HG03460 (cell line): ENCODE measurements around the gene APPL2.
"Not testable (repeated sequence)": the region's sequence is repeated elsewhere in the genome, so short reads cannot be mapped to it uniquely, and the experiment has no call there.

Source experiments
- ATAC-seq: cut with Tn5 transposase; IDR thresholded peaks from one replicate; pipeline ENCODE4 v1.9.1; 2021; ENCODE audit not compliant: unreplicated experiment

The APPL2 gene

DNA sequence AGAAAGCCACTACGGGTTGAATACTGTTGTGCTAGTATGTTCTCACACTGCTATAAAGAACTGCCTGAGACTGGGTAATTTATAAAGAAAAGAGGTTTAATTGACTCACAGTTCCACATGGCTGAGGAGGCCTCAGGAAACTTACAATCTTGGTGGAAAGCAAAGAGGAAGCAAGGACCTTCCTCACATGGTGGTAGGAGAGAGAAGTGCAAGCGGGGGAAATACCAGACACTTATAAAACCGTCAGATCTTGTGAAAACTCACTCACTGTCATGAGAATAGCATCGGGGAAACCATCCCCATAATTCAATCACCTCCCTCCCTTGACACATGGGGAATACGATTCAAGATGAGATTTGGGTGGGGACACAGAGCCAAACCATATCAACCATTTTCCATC is 20.5 kb upstream of the APPL2 start:
- ATAC-seq: not testable (repeated sequence)

DNA sequence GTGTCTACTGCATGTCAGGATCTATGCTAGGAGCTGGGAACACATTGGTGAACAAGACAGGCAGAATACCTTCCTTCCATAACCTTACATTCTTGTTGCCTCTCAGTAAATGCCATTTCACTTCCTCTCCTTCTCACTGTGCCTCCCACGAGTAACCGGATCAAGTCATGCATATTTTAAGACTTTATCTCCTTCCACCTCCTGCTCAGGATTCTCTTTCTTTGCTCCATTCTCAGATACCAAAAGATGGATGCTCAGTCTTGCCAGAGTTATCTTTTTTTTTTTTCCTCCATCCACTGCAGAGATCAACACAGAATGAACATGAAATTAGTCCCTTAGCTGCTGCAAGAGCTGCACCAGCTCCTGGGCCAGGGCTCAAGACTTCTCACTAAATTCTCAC is 20.0 kb upstream of the APPL2 start:
- ATAC-seq: no peak

DNA sequence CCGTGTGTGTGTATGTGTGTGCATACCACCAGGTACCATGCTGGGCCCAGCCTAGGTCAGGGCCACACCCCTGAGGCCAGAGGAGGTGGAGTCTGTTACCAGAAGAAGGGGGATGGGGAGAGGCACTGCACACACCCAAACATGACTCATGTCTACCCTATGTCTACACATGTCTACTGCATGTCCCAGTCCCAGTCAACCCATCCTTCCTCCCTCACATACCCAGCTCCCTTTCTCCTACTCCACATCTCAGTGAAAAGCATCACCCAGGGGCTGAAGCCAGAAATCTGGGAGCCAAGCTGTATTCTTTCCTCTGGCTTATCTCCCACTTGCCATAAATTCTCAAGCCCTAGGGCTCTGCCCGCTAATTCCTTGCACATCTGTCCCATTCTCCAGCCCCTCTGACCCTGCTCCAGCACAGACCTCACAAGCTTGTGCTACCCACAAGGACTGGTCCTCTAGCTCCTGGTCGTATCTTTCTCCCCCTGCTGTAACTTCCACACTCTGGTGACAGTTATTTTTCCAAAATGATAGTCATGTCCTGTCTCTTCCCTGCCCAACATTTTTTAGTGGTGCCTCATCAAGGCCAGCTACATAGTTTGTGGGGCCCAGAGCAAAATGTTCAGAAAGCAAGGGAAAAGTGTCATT is 18.0 kb upstream of the APPL2 start:
- ATAC-seq: no peak

DNA sequence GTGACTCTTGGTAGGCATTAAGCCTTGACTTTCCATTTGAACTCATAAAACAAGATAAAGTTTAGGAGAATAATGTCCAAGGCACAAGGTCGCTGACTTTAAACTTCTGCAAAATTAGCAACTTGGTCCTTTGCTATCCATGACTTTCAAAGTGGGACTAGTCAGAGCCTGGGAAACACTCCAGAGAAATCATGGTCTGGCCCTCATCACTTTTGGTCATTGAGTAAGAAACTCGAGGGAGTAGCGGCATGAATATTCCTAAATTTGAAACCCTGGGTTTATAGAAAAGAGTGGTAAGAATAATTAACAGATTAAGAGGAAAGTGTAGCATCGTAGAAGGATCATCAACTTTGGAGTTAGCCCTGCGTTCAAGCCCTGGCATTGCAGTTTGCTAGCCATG is 16.9 kb upstream of the APPL2 start:
- no peak for ATAC-seq

DNA sequence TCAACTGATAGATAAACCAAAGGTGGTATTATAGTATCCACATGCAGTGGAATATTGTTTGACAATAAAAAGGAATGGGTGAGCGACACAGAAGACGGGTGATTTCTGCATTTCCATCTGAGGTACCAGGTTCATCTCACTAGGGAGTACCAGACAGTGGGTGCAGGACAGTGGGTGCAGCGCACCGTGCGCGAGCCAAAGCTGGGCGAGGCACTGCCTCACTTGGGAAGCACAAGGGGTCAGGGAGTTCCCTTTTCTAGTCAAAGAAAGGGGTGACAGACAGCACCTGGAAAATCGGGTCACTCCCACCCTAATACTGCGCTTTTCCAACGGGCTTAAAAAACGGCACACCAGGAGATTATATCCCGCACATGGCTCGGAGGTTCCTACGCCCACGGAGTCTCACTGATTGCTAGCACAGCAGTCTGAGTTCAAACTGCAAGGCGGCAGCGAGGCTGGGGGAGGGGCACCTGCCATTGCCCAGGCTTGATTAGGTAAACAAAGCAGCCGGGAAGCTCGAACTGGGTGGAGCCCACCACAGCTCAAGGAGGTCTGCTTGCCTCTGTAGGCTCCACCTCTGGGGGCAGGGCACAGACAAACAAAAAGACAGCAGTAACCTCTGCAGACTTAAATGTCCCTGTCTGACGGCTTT is 9.9 kb upstream of the APPL2 start:
- ATAC-seq: not testable (repeated sequence)

DNA sequence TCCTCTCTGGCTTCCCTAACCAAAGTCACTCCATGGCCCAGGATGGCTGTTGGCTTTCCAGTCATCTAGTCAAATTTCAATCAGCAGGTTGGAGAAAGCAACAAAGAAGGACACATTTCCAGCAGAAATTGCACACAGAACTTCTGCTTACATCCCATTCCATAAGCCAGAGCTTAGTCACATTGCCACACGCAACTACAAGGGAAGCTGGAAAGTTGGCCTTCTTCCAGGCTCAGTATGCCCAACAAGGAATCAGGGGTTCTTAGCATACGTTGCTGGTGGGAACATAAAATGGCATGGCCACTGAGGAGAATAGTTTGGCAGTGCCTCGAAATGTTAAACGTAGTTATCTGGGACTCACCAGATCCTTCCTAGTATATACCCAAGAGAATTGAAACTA is 9.3 kb upstream of the APPL2 start:
- ATAC-seq: no peak

DNA sequence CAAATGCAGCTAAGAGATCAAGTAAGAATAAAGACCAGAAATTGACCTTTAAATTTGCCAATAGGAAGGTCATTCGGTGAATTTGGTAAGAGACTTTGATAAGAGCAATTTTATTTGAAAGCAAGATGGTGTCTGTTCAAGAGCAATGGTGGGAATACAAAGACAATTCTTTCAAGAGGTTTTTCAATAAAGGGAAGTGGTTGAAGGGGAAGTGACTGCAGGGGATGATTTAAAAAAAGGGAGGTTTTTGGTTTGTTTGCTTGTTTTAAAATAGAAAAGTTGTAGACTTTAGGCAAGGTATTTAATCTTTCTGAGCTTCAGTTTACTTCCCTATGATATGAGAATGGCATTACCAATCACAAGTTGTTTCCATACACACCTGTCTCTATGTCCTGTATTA is 4.3 kb upstream of the APPL2 start:
- ATAC-seq: no peak

DNA sequence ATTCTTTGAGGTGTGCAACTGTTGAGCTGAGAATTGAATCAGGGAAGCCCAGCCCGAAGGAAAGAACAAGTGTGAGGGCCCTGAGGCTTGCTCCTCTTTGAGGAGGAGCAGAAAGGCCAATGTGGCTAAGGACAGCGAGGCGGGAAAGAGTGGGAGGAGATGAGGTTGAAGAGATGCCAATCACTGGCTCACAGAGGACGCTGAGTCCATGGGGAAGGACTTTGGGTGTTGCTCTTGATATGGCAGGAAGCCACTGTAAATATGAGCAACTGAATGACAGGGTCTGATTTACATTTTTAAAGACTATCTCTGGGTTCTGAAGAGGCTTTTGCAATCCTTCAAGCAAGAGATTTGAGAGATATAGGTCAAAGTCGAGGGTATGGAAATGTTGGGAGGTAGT is 3.3 kb upstream of the APPL2 start:
- ATAC-seq: no peak

DNA sequence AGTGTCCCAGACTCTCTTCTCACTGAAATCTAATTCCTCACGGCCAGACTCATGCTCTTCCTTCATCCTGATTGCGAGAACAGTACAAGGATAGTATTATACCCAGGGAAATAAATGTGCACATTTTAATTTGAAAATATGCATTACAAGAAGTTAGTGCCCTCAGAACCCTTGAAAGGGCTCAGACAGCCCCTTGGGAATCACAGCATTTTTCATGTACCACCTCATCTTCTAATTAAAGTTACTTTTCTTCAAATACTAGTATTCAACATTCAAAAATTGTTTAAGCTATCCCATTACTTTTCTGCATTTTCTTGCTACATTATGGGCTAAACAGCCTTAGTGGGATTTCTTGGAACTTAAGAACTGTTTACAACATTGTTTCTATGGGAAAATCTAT is 1.7 kb upstream of the APPL2 start:
- no peak for ATAC-seq

DNA sequence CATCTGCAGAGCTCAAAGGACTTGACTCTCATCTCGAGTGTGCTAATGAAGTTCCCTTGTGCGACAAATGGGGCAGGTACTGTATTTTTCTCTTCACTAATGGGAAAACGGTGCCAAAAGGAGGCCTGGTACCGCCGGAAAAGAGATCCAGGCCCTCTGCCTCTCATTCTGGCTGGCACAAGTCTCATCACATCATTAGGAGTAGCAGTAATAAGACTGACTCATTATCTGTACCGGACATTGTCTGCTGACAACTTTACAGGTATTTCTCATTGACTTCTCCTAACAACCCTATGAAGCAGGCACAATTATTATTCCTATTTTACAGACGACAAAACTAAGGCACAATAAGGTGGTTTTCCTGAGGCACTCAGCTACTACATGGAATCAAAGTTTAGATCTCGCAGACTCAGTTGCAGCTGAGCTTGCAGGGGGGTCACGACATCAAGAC is 668 bp downstream of the APPL2 start:
- ATAC-seq: no peak

DNA sequence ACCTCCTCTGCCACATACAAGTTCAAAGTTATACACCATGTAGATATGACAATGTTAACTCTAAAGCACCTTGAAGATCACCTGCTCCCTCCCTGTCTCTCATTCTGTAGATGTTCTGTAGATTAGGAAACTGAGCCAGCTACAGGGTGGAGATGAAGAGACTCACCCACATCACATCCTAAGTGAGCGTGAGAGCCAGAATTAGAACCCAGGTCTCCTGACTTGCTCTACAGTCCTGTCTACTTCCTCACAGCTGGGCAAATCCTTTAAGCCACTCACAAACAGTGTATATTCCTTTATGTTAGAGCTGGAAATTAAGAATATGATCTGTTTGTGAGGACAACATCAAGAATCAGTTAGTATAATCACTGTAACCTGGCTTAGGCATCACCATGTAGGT is 1.8 kb downstream of the APPL2 start:
- ATAC-seq: no peak

DNA sequence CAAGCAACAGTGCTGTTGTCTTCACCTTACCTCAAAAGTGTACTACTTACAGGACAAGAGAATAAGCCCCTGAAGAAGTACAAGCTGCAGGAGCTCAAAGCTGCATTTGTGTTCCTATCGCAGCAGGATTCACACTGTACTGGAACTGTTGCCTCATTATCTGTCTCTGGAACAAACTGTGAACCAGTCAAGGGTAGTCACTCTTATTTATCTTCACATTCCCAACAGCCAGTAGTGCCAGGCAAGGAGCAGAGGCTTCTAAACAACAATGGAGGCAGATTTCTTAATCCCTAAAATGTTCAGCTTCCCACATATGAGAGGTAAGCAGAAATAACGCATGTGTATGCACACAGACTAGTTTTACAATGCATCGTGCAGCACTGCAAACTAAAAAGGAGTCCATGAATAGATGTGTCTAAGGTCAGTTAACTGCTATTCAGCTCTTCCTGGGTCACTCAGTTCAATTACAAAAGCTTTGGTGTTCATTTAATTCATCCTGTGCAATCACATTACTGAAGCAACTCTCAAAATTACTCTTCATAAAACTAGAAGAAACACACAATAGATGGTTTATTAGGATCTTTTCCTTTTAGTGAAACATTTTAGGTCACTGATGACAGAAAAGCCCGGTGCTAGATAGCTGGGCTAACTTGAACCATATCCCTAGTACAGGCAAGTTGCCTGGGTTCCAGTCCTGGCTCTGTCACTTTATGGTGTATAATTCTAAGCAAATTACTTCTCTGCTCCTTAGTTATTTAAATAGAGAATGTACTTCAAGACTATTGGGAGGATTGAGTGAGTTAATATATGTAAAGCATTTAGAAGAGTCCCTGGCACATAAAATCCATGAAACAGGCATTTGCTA is 2.7 kb downstream of the APPL2 start:
- ATAC-seq: no peak

DNA sequence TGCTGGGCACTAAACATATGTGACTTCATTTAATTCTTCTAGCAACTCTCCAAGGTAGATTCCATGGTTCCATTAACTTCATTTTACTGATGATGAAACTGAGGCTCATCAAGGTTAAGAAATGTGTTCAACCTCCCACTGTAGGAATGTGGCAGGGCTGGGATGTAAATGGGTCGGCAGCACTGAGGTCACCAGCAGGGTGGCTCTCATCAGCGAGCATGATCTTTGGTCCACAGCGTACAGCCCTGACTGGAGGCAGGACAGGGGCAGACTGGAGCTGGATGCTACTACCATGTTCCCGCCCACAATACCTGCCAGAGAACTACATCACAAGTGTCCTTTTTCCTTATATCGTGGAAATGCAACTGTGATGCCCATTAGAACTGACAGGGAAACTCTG is 4.6 kb downstream of the APPL2 start:
- ATAC-seq: no peak

DNA sequence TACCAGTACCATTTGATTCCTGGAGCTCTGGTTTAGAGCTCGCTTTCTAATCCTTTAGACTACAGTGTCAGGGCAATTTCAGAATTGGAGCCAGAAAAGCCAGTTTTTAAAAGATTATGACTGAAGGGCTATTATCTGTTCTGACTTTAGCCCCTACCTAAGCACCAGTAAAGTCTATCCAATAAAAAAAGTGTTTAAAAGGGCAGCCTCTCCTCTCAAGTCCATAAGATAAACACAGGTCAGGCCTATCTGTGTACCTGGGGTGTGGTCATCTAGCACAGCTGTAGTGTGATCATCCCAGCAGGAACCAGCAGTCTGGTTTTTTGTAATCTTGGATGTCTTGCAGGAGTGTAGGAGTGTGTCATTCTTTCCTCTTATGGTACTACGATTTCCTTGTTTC is 6.6 kb downstream of the APPL2 start:
- no peak for ATAC-seq

DNA sequence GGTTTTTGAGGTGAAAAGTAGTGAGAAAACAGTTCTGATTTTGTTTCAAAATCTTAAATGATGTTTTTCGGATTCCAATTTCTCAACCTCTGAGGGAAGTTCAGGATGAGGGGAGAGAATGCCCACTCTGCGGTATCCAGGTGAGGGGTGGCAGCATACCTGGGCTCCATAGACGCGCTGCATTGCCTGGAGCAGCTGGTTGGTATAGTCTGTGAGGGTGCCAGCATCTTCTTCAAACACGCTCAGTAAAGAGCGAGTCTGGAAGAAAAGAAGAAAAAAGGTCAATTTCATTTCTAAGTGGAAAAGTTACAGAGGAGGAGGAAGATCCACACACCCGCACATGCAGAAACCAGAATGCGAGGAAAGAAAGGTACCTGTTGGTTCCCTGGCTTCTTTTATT is 7.0 kb downstream of the APPL2 start:
- no peak for ATAC-seq

DNA sequence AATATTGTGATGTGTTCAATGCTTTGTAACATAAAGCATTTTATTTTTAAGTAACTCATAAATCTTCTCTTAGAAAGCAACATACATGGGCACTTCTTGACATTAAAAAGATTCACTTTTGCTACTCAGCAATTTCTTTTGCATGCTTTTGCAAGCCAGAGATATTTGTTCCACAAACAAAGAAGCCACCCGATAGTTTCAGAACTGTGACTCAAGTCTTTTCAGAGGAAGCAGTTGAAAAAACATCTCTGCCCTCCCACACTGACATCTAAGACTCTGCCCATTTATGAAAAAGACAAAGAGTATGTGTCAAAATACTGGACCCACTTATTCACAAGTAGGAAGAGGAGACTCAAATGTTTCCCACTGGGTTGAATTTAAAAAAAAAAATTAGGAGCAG is 7.5 kb downstream of the APPL2 start:
- no peak for ATAC-seq

DNA sequence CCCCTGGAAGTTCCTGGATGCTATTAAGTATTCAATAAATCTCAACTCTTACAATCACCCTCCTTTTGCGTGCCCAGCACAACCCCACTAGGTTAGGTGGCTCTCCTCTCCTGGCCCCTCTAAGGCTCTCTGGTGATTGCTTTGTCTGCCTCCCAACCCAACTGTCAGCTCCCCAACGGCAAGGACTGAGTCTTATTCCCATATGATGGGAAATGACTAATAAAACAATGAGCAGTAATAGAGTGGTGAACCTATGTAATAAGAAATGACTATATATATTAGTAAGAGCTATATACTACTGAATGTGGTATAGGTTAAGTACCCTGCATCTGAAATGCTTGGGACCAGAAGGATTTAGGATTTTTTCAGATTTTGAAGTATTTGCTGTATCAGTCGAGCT is 8.1 kb downstream of the APPL2 start:
- ATAC-seq: no peak

DNA sequence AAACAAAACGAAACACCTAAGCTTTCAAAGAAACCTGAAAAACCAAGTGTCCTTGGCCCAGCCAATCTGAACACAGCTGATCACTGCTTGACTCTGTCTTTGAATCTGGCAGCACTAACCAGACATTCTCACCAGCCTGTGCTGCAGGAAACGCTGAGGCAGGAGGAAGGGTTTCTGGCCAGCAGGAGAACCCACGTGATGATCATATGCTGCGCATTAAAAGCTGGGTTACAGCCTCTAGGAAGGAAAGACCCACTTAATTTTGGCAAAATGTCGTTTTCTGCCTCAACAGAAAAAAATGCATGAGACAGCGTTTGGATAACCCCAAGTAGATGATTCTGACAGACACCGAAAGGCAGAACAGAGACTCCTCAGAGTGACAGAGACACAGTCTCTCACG is 9.8 kb downstream of the APPL2 start:
- ATAC-seq: peak; percentile 66

DNA sequence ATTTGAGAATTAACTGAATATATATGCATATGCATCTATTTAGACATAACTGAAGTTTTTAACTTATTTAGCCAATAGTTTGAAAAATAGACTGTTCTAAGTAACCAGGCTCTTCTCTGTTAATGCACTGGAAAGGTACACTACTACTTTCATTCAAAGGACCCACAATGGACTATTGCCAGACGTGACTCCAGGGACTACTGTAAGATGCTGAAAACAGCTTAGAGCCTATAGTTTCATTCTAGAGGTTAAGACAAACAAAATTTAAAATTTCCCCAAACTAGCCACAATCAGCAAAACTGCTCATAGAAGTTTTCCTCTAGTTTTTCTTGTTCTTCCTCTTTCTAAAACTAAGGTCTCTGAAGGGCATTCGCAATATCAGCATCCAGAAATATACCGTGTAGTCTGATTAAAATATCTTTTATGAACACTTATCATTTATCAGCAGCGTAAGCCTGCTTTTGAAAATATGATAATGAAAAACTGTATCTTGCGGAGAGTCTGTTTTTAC is 10.4 kb downstream of the APPL2 start:
- ATAC-seq: no peak

DNA sequence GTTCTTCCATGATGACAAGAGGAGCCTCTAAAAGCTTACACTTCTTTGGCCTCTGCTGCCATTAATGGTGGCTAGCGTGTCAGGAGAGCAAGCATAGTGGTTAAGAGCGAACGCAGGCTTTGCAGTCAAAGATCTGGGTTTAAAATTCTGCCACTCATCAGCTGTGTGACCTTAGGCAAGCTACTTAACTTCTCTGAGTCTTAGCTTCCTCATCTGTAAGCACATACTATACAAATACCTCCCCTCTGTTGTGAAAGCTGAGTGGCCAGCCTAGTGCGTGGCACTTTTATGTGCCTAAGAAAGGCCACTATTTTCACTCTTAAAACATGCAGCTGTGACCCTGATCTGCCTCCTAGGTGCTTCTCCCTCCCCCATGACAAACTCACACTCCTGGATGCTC is 11.6 kb downstream of the APPL2 start:
- ATAC-seq: no peak

DNA sequence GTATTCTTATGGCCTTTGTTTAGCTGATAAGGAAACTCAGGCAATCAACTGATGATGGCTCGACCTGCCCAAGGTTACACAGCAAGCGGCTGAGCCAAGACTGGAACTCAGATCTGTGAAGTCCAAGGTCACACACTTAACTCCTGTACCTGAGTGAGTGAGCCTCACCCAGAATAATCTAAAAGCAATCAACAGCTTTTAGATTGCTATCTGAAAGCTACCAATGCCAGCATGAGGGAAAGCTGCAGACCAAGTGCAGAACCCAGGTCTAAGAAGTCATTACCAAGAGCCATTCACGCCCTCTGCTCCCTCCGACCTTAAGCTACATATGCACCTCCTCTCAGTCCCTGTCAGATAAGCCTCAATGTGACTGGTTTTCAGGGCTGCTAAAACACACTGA is 12.1 kb downstream of the APPL2 start:
- no peak for ATAC-seq

DNA sequence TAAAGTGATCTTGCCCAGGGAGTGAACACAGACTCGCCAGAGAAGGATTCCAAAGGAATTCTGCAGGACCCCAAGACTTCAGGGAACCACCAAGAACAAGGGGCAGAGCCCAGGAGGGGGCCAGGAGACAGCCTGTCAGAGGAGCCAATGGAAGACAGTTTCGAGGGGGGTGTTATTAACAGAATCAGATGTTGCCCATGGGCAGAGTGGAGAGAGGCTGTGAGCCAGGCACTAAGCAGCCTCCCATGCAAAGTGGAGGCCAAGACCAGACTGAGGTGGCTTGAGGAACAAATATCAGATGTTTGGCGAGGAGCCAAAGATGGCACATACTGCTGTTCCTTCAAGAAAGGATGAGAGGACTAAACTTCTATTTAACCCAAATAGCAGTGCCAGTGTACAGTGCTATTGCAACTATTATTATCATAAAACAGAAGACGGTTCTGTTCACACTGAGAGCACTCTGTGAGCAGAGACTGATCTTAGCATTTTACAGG is 12.6 kb downstream of the APPL2 start:
- no peak for ATAC-seq
